Measurements from ENCODE around the gene PPARG.

Gene PPARG

DNA sequence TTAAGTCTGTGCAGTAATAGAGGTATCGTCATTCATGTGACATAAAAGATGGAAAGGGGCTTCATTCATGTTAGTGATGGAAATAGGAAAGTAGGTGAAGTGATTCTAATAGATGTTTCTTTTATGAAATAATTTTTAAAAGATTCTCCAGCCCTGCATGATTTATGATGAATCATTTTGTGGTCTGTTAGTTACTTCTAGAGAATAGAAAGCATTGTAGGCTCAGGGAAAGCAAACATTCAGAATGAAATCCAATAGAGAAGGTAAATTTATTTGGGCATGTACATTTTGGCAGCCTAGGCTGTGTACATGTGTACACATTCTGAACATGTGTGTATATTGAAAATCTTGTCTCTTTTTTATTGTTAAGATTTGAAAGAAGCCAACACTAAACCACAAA is 23.1 kb downstream of the PPARG start:
- no peak for DNase-seq (ENCODE audit: low read depth in 2 of 2)

DNA sequence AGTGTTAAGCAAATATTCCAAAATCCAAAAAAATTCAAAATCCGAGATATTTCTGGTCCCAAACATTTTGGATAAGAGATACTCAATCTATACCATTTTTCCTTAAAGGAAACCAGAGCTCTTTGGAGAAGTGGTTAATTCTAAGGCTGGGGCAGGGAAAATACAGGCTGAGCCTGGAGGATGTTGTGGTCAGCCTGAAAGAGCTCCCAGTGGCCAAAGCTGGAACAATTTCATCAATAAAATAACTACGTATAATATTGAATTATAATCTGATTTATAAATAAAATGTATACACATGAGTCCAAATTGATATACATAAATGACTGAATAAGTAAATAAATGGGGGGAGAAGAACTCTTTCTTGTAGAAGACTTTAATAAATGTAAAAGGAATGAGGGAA is 24.6 kb downstream of the PPARG start:
- no peak for DNase-seq (ENCODE audit: low read depth in 2 of 2)

DNA sequence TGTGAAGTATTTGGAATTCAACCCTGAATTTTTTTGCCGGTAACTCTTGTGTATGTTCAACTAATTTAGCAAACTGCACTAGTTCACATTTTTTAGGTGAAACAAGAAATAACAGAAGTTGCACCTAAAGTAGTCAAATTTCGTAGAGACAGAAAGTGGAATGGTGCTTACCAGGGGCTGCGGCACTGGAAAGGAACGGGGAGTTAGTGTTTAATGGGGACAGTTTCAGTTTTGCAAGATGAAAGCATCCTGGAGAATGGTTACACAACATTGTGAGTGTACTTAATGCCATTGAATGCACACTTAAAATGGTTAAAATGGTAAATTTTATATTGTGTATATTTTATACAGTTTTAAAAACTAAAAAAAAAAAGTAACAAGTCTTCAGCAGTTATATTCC is 27.4 kb downstream of the PPARG start:
- no peak for DNase-seq (ENCODE audit: low read depth in 2 of 2)

DNA sequence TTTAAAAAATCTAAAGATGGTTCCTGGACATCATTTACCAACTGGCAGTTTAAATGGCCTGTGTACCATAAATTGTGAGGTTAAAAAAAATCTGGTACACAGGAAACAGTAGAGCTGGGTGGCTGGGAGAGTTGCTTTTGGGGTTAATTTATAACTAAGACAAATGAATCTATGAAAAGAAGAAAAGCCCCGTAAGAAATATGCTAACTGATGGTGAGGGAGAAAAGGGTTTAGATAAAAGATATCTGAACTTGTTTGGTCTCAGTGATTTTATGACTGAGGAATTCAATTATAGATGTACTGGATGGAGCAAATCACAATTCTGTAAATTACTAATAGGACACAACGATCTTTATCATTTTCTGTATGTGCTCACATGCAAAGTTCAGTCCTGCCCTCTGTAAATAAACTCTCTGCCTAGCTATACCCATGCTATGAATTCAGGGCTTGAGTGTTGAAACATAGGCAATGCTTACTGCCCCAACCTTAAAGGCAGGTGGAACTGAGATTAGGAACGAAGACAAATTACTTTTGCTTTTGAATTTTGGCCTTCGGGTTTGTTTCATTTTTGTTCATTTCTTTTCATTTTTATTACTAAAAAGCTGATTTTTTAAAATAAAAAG is 28.0 kb downstream of the PPARG start:
- DNase-seq (ENCODE audit: low read depth in 2 of 2) = no peak

DNA sequence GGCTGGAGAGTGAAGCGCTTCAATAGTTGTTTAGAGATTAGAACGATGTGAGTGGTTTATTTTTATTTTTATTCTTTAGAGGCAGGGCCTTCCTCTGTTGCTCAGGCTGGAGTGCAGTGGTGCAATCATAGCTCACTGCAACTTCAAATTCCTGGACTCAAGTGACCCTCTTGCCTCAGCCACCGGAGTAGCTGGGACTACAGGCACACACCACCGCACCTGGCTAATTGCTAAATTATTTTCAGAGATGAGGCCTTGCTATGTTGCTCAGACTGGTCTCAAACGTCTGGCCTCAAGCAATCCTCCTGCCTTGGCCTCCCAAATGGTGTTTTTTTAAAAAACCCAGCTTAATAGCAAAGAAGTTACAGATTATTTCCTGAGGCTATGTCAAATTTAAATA is 29.0 kb downstream of the PPARG start:
- no peak for DNase-seq (ENCODE audit: low read depth in 2 of 2)

DNA sequence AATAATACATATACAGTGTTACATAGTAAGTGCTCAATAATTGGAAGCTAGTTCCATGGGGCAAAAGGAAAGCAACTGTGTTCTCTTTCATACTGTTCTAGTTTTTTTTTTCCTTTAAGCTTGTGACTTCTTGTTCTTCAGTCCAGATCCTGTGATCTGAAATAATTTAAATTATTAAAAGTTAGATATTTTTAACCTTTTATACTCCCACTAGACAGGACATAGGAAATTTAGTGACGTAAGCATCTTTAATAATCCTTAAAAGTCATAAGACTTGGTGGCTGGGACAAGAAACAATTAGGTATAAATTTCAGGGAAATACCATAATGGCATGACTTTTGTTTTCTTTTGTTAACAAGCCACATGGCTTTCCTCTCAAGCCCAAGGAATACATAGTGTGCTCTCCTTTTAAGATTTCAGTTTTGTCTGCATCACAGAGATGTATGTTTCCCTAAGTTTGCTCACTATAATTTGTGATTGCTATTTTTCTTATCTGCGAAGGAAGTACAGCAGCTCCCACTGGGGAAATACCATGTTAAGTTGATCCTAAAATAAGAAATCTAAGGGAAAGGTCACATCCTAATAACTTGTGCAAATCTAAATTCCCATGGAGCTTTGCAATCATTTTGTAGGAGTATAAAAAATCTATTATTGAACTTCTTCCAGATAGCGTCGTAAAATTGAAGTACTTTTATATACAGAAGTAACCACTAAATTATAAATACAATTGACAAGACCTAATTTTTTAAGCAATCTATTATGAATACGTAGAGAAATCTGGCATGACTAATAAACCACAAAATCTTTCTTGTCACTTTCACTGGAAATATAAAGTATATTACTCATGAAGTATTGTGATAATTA is 30.1 kb downstream of the PPARG start:
- DNase-seq (ENCODE audit: low read depth in 2 of 2) = no peak

DNA sequence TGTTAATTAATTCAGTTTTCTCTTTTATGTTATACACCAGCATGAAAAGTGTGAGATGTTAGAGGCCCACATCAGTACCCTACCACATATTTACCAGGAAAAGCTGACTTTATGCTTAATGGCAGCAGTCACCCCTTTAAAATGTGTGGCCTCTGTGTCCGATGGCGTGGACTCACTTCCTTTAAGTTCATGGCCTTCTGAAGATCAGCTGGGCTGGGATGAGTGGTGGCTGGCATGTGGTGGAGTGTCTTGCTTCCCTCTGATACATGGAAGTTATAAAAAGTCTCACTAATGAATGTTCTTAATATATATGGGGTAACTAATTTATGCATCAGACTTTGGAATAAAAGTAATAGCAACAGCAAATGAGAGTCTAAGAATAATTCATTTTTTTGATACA is 32.1 kb downstream of the PPARG start:
- DNase-seq (ENCODE audit: low read depth in 2 of 2) = no peak

DNA sequence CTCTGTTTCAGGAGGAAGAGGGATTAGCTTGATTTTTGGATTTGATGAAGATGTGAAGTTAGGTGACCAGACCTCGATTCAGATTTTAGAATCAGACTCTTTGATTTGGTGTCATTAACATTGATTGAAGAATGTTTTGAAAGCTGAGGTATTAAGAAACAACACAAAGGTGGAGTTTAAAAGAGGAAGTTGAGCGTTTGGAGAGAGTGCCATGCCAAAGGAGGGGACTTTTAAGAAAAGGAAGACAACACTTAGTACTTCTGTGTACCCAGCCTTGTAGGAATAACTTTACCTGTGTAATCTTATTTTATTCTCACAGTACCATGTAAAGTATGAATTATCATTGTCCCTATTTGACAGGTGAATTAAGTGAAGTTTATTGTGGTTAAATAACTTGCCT is 34.4 kb downstream of the PPARG start:
- no peak for DNase-seq (ENCODE audit: low read depth in 2 of 2)

DNA sequence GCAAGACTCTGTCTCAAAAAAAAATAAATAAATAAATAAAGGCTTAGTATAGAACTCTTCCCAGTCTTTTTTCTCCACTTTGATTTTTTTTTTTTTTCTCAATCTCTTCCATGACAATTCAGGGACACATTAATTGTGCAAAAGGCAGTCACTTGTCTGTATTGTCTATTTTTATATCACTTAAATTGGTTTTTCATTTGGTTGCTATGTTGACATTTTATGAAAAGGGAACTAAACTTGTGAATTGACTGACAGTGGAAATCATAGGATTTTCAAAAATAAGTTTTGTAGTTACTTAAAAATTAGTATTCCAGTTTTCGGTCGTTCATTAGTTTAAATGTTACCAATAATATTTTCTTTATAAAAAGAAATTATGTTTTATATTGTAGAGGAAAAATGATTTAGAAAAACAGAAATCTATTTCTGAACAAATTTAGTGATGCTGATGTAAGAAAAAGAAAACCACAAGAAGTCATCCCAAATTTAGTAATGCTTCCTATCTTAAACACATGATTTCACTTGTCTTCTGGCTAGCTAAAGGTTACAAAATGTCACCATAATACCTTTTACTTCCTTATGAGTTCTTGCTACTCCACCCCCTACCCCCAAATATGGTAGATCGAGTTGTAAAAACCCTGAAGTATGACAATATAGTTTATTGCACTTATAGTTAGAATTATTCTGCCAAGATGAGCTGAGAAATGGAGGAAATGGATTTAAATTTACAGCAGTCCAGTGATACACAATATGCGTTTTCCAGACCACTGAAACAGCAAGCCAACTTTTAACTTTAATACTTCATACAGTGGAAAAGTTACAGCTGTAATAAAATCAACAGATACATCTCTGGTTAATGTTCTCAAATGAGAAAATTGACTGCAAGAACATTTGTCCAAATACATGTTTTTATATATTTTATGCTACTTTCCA is 37.0 kb downstream of the PPARG start:
- DNase-seq (ENCODE audit: low read depth in 2 of 2) = no peak

DNA sequence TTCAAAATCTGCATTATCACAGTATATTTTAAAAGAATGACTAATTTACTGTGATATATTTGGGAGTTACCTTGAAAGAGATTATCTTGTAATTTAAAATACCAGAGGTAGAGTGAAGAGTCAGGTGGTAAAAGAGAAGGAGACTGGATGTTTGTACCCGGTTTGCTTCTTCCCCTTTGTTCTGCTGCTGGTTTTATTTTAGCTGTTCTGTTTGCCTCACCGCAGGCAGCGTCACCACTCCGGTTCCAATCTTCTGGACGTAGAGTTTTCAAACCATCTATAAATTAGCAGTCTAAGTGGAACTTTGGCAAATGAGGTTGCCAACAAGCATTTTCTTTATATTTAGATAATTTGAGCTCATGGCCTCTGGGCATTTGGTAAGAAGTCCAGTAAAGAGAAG is 38.2 kb downstream of the PPARG start:
- DNase-seq (ENCODE audit: low read depth in 2 of 2) = no peak

DNA sequence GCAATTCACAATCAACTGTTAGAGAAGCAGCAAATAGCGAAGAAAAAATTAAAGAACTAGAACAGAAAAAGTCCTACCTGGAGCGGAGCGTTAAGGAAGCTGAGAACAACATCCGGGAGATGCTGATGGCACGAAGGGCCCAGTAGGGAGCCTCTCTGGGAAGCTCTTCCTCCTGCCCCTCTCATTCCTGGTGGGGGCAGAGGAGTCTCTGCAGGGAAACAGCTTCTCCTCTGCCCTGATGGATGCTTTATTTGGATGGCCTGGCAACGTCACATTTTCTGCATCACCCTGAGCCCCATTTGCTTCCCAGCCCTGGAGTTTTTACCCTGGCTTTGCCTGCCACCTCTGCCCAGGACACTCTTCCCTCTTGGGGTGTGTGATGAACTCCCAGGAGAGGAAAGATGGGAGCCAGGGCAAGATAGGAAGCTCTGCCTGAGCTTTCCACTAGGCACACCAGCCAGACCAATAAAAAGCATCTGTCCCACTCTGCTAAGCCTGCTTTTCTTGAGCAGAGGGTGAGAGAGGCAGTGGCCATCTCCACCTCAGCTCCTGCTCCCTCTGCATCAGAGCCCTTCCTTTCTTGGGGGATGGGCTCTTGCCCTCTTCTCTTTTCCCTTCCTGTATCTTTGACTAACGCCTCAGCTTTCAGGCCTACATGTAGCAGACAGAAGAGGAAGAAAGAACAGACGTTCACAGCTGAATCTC is 39.4 kb downstream of the PPARG start:
- DNase-seq (ENCODE audit: low read depth in 2 of 2) = no peak

DNA sequence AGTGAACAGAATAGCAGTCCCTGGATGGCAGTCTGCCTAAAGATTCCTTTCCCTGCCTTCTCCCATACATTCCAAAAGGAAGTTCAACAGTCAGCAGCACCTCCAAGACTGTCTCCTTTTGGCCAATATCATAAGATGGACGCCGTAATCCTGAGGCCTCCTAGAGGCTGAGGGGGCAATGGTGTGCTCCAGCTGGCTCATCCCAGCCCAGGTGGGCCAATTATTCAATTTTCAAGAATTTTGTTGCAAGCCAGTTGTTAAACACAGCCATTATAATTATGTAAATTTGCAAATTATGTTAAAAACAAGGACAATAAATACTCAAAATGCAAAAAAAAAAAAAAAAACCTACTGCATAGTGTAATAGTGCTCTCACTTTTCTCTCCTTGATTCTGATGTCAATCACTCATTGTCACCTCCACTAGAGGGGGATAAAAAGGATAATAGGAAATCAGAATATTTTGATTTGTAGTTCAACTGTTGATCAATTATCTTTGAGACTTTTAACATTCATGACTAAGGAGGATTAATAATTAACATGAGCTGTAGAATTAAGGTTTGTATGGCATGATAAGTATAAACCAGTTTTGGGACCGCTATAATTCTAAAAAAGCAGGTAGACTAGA is 40.1 kb downstream of the PPARG start:
- no peak for DNase-seq (ENCODE audit: low read depth in 2 of 2)

DNA sequence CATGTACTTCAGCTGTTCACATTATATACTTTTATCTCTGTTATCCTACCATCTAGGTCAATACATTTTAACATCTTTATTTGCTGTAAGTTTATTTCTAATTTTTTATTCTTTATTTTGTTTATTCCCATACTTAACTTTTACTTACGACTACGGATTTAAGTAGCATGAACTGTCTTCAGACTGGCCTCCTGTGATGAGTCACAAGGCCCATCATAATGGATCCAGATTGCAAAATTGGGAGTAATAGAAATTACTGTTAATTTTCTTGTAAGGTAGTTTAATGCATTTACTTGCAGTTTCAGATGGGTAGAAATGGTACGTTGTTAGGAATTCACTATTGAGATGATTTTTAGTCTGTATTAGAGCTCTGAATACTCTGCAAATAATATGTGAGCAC is 45.9 kb downstream of the PPARG start:
- no peak for DNase-seq (ENCODE audit: low read depth in 2 of 2)

DNA sequence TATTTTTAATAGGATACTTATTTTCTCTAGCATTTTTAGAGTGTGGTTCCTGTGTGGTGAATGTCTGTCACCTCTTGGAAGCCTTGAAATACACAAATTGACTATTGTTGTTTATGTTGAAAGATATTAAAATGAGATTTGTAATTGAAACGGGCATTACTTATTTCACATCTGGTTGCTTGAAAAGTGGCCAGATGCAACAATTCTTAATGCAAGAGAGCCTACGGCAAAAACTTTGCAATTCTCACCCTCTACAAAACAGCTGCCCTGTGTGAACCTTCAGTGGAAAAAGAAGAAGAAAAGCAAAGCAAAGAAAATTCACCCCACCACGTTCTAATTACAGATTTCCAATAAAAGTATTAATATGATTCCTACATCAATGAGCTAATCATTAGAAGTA is 46.6 kb downstream of the PPARG start:
- no peak for DNase-seq (ENCODE audit: low read depth in 2 of 2)

DNA sequence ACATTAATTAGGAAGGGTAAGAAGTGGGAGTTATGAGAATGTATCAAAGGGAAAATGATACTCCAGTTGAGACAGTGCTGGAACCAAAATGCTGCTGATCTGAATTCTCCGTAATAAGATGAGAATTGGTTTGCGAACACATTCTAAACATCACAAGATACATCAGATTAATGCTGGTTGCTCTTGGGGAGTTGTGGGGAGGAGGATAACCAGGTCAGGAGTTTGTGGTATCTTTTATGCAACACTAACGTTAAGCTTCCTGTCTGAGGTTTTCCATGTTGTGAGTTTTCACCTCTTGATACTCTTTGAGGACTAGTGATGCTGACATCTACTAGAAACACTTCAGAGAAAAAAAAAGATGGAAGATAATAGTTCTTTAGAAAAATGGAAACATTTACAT is 47.2 kb downstream of the PPARG start:
- no peak for DNase-seq (ENCODE audit: low read depth in 2 of 2)

DNA sequence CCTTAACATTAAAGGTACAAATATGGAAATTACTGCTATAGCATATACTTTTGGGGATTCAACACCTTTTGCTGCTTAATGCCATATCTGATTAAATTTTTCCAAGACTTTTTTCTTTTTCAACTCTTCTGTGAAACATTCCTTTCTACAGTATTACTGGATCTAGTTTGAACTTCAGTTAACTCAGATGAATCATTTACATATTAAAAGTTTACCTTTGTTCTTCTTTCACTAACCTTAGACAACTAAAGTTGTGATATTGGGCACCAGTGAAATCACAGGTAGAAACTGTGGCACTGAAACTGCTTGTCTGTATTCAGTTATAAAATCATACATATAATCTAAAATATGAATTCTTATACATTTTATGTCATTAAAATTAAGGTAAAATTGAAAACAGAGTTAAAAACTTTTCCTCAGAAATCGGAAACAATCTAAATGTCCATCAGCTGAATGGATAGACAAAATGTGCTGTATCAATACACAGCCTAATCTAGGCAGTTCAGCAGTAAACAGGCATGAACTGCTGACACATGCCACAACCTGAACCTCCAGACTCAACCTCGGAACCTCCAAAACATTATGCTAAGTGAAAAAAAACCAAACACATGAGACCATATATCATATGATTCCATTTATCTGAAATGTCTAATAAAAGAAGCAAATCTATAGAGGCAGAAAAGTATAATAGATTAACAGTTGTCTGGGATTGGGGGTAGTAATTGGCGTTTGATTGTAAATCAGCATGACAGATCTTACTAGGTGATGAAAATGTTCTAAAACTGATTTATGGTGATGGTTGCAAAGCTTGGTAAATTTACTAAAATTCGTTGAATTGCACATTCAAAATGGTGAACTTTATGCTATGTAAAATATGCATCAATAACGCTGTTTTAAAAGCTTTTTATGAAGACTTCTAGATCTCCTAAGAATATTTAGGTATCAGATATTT is 50.0 kb downstream of the PPARG start:
- no peak for DNase-seq (ENCODE audit: low read depth in 2 of 2)

DNA sequence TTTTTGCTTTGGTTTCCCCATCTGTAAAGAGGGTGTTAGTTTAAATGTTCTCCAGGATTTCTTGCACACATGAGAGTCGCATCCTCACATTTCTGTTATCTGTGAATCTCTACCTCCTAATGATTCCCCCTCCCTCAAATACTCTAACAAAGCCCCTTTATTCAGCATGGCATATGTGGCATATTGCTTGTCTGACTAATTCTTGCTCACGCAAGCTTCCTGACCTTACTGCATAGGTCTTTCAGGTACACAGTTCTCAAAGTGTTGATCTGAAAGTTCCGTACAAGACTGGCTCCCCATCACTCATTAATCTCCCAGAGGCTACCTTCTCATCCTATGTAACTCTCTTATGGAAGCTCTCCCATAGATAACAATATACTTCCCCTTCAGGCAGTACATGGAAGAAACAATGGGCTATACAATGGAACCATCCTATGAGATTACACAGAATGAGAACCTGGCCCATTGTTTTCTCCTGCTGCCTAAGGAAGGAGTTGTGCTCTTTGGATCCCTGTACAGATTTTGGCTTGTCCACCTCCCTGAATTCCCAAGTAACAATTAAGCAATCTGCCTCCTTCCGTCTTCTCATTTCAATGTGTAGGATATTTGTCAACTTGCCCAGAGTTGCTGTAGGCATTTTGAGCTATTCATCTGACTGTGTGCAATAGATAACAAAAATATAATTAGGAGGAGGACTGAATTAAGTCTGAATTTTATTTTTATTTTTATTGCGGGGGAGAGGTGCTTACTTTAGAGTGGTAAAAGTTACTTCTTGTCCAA is 51.0 kb downstream of the PPARG start:
- no peak for DNase-seq (ENCODE audit: low read depth in 2 of 2)

DNA sequence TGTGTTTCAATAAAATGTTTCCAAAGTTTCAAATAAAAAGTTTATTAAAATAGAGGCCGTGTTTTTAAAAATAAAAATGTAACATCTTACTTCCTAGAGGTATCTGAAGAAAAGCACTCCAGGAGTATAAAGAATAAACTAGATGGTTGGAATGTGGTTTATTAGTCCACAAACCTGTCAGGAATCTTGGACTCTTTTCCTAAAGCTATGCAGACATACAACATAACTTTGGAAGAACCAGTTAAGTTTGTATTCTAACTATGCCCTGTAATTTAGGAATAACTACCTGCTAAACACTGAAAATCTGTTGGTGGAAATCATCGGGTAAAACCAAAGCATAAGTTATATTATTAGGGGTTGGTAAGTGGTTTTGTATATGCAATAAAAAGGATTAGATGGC is 51.6 kb downstream of the PPARG start:
- no peak for DNase-seq (ENCODE audit: low read depth in 2 of 2)

DNA sequence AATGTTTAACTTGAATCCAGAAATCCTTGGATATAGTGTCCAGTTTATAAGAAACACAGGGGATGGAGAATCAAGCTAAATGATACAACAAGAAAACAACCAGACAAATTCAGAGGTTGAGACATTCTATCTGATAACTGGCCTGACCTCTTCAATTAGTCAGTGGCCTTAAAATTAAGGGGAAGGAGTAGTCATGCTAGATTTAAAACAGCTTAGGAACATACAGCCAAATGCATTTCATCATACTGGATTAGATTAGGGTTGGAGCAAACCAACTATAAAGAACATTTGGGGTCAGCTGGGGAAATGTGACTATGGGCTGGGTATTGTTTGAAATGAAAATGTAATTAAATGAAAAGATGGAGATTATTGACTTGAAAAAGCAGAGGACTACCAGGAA is 53.3 kb downstream of the PPARG start:
- DNase-seq (ENCODE audit: low read depth in 2 of 2) = no peak

All from stimulated activated CD4-positive, alpha-beta T cell treated with anti-CD3 and anti-CD28 coated beads, Interleukin-4, amount 100 ng/mL, for 48 hours (primary cell).